Neural cell (in vitro differentiated cells): Measurements from ENCODE around the gene SLC5A2. TPM values are rescaled to one million over a fixed set of nuclear protein-coding genes. Genes with fewer than 3 reads are reported as not detected.
"Not testable (repeated sequence)": the region's sequence is repeated elsewhere in the genome, so short reads cannot be mapped to it uniquely, and the experiment has no call there.

Source experiments
- H2AFZ ChIP-seq: fragments of 200-600, 300-800 bp; sonication (generic), shearing (Covaris generic); 2 replicates; pipeline ENCODE4 v1.6.0; 2014; ENCODE audit warnings: low read depth, mild to moderate bottlenecking, antibody characterized with exemption, low read length, moderate library complexity
- H3F3A ChIP-seq: fragments of 200-600 bp; shearing (Covaris generic); 2 replicates; pipeline ENCODE4 v1.6.1; 2016; ENCODE audit warnings: mild to moderate bottlenecking, moderate library complexity, mixed read lengths, antibody characterized with exemption, low read length; ENCODE audit not compliant: insufficient read depth, poor library complexity, severe bottlenecking
- H3K27ac ChIP-seq: fragments of 200-600, 300-800 bp; sonication (generic), shearing (Covaris generic); 2 replicates; pipeline ENCODE4 v1.5.1; 2014; ENCODE audit warnings: mild to moderate bottlenecking, low read length, moderate library complexity
- H3K27me3 ChIP-seq: fragments of 300-800, 200-600 bp; sonication (generic), shearing (Covaris generic); 2 replicates; pipeline ENCODE4 v1.6.0; 2014; ENCODE audit warnings: mild to moderate bottlenecking, low read depth, low read length, moderate library complexity; ENCODE audit not compliant: insufficient read depth
- H3K36me3 ChIP-seq: fragments of 300-800, 200-600 bp; sonication (generic), shearing (Covaris generic); 2 replicates; pipeline ENCODE4 v1.5.1; 2014; ENCODE audit warnings: mild to moderate bottlenecking, antibody characterized with exemption, low read length, moderate library complexity; ENCODE audit not compliant: insufficient read depth
- H3K4me2 ChIP-seq: fragments of 300-800, 200-600 bp; sonication (generic), shearing (Covaris generic); 2 replicates; pipeline ENCODE4 v1.6.0; 2014; ENCODE audit warnings: mild to moderate bottlenecking, low read length
- H3K4me3 ChIP-seq: fragments of 300-800, 200-600 bp; sonication (generic), shearing (Covaris generic); 2 replicates; pipeline ENCODE4 v1.5.1; 2014; ENCODE audit warnings: mild to moderate bottlenecking, low read length, moderate library complexity
- H3K79me2 ChIP-seq: fragments of 200-600 bp; shearing (Covaris generic); replicated peaks from 2 replicates; pipeline ENCODE4 v1.6.0; 2014; ENCODE audit warnings: mild to moderate bottlenecking, low read length, moderate library complexity; ENCODE audit not compliant: insufficient read depth
- H3K9ac ChIP-seq: fragments of 300-800, 200-600 bp; sonication (generic), shearing (Covaris generic); 2 replicates; pipeline ENCODE4 v1.6.1; 2016; ENCODE audit warnings: mild to moderate bottlenecking, low read length, mixed read lengths
- H3K9me2 ChIP-seq: fragments of 200-600 bp; shearing (Covaris generic); 2 replicates; pipeline ENCODE4 v1.6.1; 2016; ENCODE audit warnings: mild to moderate bottlenecking, low read length, mixed read lengths; ENCODE audit not compliant: insufficient read depth
- H3K9me3 ChIP-seq: fragments of 200-600, 300-800 bp; sonication (generic), shearing (Covaris generic); 2 replicates; pipeline ENCODE4 v1.6.1; 2016; ENCODE audit warnings: mild to moderate bottlenecking, mixed run types, low read length, moderate library complexity, mixed read lengths
- H4K20me1 ChIP-seq: fragments of 200-600 bp; shearing (Covaris generic); 2 replicates; pipeline ENCODE4 v1.6.1; 2016; ENCODE audit warnings: mild to moderate bottlenecking, mixed run types; ENCODE audit not compliant: insufficient read depth
- CTCF ChIP-seq: fragments of 450-650 bp; IDR thresholded peaks from 2 replicates; pipeline ENCODE4 v1.5.1; 2014; ENCODE audit warnings: antibody characterized with exemption, mild to moderate bottlenecking, moderate library complexity; ENCODE audit not compliant: poor library complexity, severe bottlenecking
- EP300 ChIP-seq: fragments of 450-650 bp; conservative IDR thresholded peaks from 2 replicates; pipeline ENCODE4 v1.6.1; 2014; ENCODE audit warnings: antibody characterized with exemption, mild to moderate bottlenecking, moderate library complexity; ENCODE audit not compliant: poor library complexity, severe bottlenecking
- EZH2 ChIP-seq: fragments of 200-600, 300-800 bp; shearing (Covaris generic), sonication (generic); IDR thresholded peaks from 2 replicates; pipeline ENCODE4 v1.6.1; 2014; ENCODE audit warnings: antibody characterized with exemption, low read length, borderline replicate concordance, mild to moderate bottlenecking; ENCODE audit not compliant: insufficient read depth, poor library complexity, severe bottlenecking
- MXI1 ChIP-seq: fragments of 450-650 bp; conservative IDR thresholded peaks from 2 replicates; pipeline ENCODE4 v1.6.1; 2014; ENCODE audit warnings: antibody characterized with exemption, mild to moderate bottlenecking; ENCODE audit not compliant: poor library complexity, severe bottlenecking
- POLR2AphosphoS5 ChIP-seq: IDR thresholded peaks from 2 replicates; pipeline ENCODE4 v1.6.1; 2012
- RAD21 ChIP-seq: fragments of 450-650 bp; conservative IDR thresholded peaks from 2 replicates; pipeline ENCODE4 v1.6.1; 2014; ENCODE audit warnings: antibody characterized with exemption, mild to moderate bottlenecking, moderate library complexity
- SMC3 ChIP-seq: fragments of 450-650 bp; conservative IDR thresholded peaks from 2 replicates; pipeline ENCODE4 v1.6.1; 2014; ENCODE audit warnings: antibody characterized with exemption, mild to moderate bottlenecking, moderate library complexity; ENCODE audit not compliant: poor library complexity
- TAF1 ChIP-seq: IDR thresholded peaks from 2 replicates; pipeline ENCODE4 v1.6.1; 2012; ENCODE audit warnings: low read depth
- polyA plus RNA-seq: library from polyadenylated mRNA; depleted of rRNA; stranded (reverse); fragments of >200 nt; gene quantifications from 2 replicates; pipeline ENCODE4 v1.2.3, GENCODE V29; 2014
- TF ChIP-seq, protein P1 (sequence below): IDR thresholded peaks from 2 replicates; pipeline ENCODE4 v1.6.1; 2012; ENCODE audit warnings: borderline replicate concordance

The SLC5A2 gene
- polyA plus RNA-seq, 1 donor from 2014 or later, result not detected

DNA sequence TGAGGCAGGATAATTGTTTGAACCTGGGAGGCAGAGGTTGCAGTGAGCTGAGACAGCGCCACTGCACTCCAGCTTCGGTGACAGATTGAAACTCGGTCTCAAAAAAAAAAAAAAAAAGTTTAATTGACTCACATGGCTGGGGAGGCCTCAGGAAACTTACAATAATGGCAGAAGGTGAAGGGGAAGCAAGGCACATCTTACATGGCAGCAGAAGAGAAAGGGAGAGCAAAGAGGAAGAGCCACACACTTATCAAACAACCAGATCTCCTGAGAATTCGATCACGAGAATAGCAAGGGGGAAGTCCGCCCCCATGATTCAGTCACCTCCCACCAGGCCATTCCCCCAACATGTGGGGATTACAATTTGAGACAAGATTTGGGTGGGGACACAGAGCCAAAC is 37.0 kb upstream of the SLC5A2 start:
- not testable (repeated sequence) for H4K20me1 ChIP-seq, H2AFZ ChIP-seq, H3K27me3 ChIP-seq, H3F3A ChIP-seq, H3K9ac ChIP-seq, H3K4me2 ChIP-seq, H3K9me2 ChIP-seq, H3K9me3 ChIP-seq, H3K36me3 ChIP-seq, H3K27ac ChIP-seq, H3K79me2 ChIP-seq, H3K4me3 ChIP-seq

GRCh38 chr16:31451201-31451600 is 31.7 kb upstream of the SLC5A2 start:
- H2AFZ ChIP-seq, result no peak overlapping the region
- H3K9me2 ChIP-seq, result no peaks in the 10 kb centered on the region
- no peak overlapping the region for H3K27ac ChIP-seq
- H3K27me3 ChIP-seq, result no peaks in the 10 kb centered on the region
- H3K4me3 ChIP-seq, result no peak overlapping the region
- no peaks in the 10 kb centered on the region for H3K9me3 ChIP-seq
- no peaks in the 10 kb centered on the region for H3K79me2 ChIP-seq
- no peaks in the 10 kb centered on the region for H3K36me3 ChIP-seq
- TF ChIP-seq, protein P1, sequence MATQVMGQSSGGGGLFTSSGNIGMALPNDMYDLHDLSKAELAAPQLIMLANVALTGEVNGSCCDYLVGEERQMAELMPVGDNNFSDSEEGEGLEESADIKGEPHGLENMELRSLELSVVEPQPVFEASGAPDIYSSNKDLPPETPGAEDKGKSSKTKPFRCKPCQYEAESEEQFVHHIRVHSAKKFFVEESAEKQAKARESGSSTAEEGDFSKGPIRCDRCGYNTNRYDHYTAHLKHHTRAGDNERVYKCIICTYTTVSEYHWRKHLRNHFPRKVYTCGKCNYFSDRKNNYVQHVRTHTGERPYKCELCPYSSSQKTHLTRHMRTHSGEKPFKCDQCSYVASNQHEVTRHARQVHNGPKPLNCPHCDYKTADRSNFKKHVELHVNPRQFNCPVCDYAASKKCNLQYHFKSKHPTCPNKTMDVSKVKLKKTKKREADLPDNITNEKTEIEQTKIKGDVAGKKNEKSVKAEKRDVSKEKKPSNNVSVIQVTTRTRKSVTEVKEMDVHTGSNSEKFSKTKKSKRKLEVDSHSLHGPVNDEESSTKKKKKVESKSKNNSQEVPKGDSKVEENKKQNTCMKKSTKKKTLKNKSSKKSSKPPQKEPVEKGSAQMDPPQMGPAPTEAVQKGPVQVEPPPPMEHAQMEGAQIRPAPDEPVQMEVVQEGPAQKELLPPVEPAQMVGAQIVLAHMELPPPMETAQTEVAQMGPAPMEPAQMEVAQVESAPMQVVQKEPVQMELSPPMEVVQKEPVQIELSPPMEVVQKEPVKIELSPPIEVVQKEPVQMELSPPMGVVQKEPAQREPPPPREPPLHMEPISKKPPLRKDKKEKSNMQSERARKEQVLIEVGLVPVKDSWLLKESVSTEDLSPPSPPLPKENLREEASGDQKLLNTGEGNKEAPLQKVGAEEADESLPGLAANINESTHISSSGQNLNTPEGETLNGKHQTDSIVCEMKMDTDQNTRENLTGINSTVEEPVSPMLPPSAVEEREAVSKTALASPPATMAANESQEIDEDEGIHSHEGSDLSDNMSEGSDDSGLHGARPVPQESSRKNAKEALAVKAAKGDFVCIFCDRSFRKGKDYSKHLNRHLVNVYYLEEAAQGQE, result no peak
- TF ChIP-seq CTCF, result no peak
- no peak overlapping the region for H3K4me2 ChIP-seq
- no peak overlapping the region for H3K9ac ChIP-seq
- H4K20me1 ChIP-seq, result no peaks in the 10 kb centered on the region
- no peaks in the 10 kb centered on the region for H3F3A ChIP-seq

DNA sequence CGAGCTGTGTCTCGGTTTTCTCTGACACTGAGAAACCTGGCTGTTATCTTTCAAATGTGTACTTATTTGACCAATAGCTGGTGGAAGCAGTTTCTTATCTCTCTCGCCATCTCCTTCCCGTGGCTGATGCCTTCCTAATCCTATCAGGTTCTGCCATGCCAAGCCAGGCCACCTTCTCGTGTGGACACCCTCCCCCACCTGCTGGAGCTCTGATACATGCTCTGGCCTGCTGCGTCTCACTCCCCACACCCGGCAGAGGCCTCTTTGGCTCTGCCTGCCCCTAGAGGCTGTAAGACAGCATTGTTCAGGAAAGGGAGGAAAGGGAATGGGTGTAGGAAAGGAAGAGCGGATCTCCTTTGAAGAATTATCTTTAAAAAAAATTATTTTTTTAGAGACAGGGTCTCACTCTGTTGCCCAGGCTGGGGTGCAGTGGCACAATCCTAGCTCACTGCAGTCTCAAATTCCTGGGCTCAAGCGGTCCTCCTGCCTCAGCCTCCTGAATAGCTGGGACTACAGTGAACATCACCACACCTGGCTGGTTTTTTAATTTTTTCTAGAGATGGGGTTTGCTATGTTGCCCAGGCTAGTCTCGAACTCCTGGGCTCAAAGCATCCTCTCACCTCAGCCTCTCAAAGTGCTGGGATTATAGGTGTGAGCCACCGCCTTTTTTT is 31.1 kb upstream of the SLC5A2 start:
- Histone ChIP-seq H3K27me3 (no peaks in the 10 kb centered on the region), H3K4me3 (no peak overlapping the region), H3F3A (no peaks in the 10 kb centered on the region), H4K20me1 (no peaks in the 10 kb centered on the region), H2AFZ (peak overlapping the region; percentile 1), H3K9me3 (no peaks in the 10 kb centered on the region), H3K9ac (no peak overlapping the region), H3K27ac (no peak overlapping the region), H3K4me2 (no peak overlapping the region), H3K79me2 (peaks cover 3% of the 10 kb centered on the region), H3K36me3 (no peaks in the 10 kb centered on the region), H3K9me2 (no peaks in the 10 kb centered on the region)
- TF ChIP-seq RAD21 (peak; percentile 46), EZH2 (no peak), SMC3 (peak; percentile 33), CTCF (peak; percentile 72), TAF1 (no peak), MXI1 (no peak), EP300 (no peak), POLR2AphosphoS5 (no peak)
- TF ChIP-seq, protein P1, result no peak
